ENCODE results near the gene LTB.

The LTB gene

GRCh38 chr6:31547727-31548543, 34.3 kb downstream of the LTB start:
- DNase-seq (ENCODE audit: low read depth) = no peak

- DNase-seq (ENCODE audit: low read depth) = peak; percentile 98
Measured at GRCh38 chr6:31546958-31547726, 35.1 kb downstream of the LTB start, which contains the start of gene NFKBIL1. Gene NFKBIL1 (plus strand): TSS chr6:31547608. CDS start chr6:31547695, 87 bp downstream.

- DNase-seq (ENCODE audit: low read depth) = peak; percentile 93
Measured at GRCh38 chr6:31546339-31546957, 35.8 kb downstream of the LTB start, which contains the start of gene ATP6V1G2. Gene ATP6V1G2 (minus strand): TSS chr6:31546608. CDS start chr6:31546559, 49 bp downstream.

GRCh38 chr6:31545291-31545690, 36.9 kb downstream of the LTB start:
- no peak for DNase-seq (ENCODE audit: low read depth)

- DNase-seq (ENCODE audit: low read depth) = no peak
Measured at GRCh38 chr6:31544676-31545075, 37.5 kb downstream of the LTB start.

- DNase-seq (ENCODE audit: low read depth) = no peak
Measured at GRCh38 chr6:31543639-31544038, 38.6 kb downstream of the LTB start.

GRCh38 chr6:31541658-31542521, 40.3 kb downstream of the LTB start, which contains the start of gene DDX39B:
Gene DDX39B (minus strand): TSS chr6:31542003. CDS start chr6:31540532, 1,471 bp downstream.
- peak; percentile 98 for DNase-seq (ENCODE audit: low read depth)

GRCh38 chr6:31541059-31541657, 41.1 kb downstream of the LTB start:
- DNase-seq (ENCODE audit: low read depth) = peak; percentile 65

- DNase-seq (ENCODE audit: low read depth) = no peak
Measured at GRCh38 chr6:31540640-31541039, 41.6 kb downstream of the LTB start.

GRCh38 chr6:31538805-31539400, 43.3 kb downstream of the LTB start:
- DNase-seq (ENCODE audit: low read depth) = no peak

- DNase-seq (ENCODE audit: low read depth) = no peak
Measured at GRCh38 chr6:31535538-31536324, 46.5 kb downstream of the LTB start.

- DNase-seq (ENCODE audit: low read depth) = no peak
Measured at GRCh38 chr6:31534521-31535040, 47.6 kb downstream of the LTB start.

GRCh38 chr6:31534011-31534410, 48.2 kb downstream of the LTB start:
- no peak for DNase-seq (ENCODE audit: low read depth)

- no peak for DNase-seq (ENCODE audit: low read depth)
Measured at GRCh38 chr6:31533455-31533841, 48.8 kb downstream of the LTB start.

GRCh38 chr6:31532644-31533454, 49.4 kb downstream of the LTB start:
- DNase-seq (ENCODE audit: low read depth) = no peak

- DNase-seq (ENCODE audit: low read depth) = no peak
Measured at GRCh38 chr6:31531771-31532643, 50.2 kb downstream of the LTB start.

GRCh38 chr6:31531162-31531561, 51.1 kb downstream of the LTB start:
- DNase-seq (ENCODE audit: low read depth) = no peak

GRCh38 chr6:31530659-31531058, 51.6 kb downstream of the LTB start:
- no peak for DNase-seq (ENCODE audit: low read depth)
